HG03558 (cell line): ENCODE data around the gene RBM14.

Source experiments
- ATAC-seq: cut with Tn5 transposase; IDR thresholded peaks from one replicate; pipeline ENCODE4 v1.9.1; 2021; ENCODE audit warnings: moderate number of reproducible peaks; ENCODE audit not compliant: unreplicated experiment; ENCODE audit errors: extremely low read depth

Gene RBM14

GRCh38 chr11:66674964-66675602 lies 58.7 kb downstream of the RBM14 start:
- no peak for ATAC-seq

- ATAC-seq: no peak
These were observed 60.0 kb downstream of the RBM14 start for GRCh38 chr11:66676282-66676919.
